Kidney capillary endothelial cell (primary cell): ENCODE data around the gene CD300H.
"Not testable (repeated sequence)": the region's sequence is repeated elsewhere in the genome, so short reads cannot be mapped to it uniquely, and the experiment has no call there.

ENCODE experiments used
- DNase-seq: peaks from one replicate; pipeline ENCODE4 v3.0.0-alpha.2; 2018; ENCODE audit warnings: low spot score

CD300H gene

DNA sequence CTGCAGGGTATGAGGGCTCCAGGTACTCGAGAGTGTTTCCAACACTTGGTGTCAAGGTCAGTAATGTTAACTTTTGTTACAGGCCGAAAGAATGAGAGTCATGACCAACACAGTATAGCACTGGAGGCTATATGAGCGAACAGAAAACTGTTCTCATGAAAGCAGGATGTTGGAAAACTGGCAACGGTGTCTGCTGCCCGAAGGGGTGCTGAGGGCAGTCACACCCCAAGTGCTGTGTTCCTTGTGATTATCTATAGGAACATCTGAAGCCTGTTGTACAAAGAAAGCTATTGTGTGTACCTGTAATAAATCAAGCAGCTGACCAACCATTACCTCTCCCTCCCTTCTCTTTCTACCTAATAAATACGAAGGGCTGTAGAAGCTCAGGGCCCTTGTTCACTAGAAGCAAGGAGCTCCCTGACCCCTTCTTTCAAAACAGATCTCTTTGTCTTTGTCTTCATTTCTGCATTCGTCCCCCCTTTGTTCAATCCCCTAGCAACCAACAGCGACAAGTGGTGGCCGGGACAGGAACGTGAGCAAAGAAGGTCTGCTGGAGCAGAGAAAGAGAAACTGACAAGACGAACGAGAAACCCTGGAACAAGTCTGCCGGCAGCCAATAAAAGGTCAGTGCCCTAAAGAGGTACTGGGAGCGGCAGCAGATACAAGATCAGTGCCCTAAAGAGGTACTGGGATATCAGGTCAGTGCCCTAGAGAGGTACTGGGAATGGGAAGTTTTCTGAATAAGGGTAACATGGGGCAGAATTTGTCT lies 17.2 kb upstream of the CD300H start:
- no peak for DNase-seq

DNA sequence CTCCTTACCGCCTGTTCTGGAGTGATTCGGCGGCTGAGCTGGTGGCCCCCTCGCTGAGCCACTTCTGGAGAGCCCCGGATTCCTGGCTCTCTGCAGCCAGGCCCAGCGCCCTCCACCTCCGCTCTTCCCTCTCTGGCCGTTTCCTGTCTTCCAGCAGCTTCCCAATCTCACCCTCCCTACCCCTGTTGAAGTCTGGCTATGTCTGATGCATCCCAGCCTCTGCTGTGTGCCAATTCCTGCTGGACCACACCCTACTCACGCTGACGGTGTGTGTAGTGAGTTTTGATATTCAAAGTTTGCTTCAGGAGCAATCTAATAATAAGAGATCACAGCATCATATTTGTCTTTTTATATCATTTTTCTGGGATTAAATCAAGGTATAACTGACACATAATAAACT lies 15.3 kb upstream of the CD300H start:
- DNase-seq: no peak

GRCh38 chr17:74579900-74580299 lies 12.6 kb upstream of the CD300H start:
- DNase-seq: no peak

- DNase-seq: no peak
Measured at GRCh38 chr17:74578979-74579378, 11.7 kb upstream of the CD300H start.

- no peak for DNase-seq
Measured at GRCh38 chr17:74574489-74575142, 7.3 kb upstream of the CD300H start.

DNA sequence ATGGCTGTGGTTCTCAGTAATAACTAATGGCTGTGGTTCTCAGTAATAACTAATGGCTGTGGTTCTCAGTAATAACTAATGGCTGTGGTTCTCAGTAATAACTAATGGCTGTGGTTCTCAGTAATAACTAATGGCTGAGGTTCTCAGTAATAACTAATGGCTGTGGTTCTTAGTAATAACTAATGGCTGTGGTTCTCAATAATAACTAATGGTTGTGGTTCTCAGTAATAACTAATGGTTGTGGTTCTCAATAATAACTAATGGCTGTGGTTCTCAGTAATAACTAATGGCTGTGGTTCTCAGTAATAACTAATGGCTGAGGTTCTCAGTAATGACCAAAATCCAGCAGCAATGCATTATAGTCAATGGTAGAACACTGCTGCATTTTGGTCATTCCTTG lies 6.3 kb upstream of the CD300H start:
- not testable (repeated sequence) for DNase-seq

- DNase-seq: no peak
Measured at GRCh38 chr17:74573169-74573568, 5.9 kb upstream of the CD300H start.

GRCh38 chr17:74571621-74572270 lies 4.4 kb upstream of the CD300H start:
- DNase-seq: no peak

GRCh38 chr17:74569020-74570003 lies 2.0 kb upstream of the CD300H start:
- DNase-seq: no peak

GRCh38 chr17:74568106-74568873 lies 981 bp upstream of the CD300H start:
- DNase-seq: no peak

GRCh38 chr17:74566132-74566753 lies 1.1 kb downstream of the CD300H start:
- DNase-seq: no peak

- no peak for DNase-seq
Measured at GRCh38 chr17:74565126-74565525, 2.2 kb downstream of the CD300H start.

DNA sequence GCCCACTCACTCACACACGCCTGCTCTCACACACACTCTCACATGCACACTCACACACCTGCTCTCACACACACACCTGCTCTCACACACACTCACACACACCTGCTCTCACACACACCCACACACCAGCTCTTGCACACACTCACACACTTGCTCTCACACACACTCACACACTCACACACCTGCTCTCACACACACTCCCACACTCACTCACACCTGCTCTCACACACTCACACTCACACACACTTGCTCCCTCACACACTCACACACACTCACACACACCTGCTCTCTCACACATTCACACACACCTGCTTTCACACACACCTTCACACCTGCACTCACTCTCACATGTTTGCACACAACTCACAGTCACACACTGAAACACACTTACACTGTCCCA lies 4.0 kb downstream of the CD300H start:
- no peak for DNase-seq

DNA sequence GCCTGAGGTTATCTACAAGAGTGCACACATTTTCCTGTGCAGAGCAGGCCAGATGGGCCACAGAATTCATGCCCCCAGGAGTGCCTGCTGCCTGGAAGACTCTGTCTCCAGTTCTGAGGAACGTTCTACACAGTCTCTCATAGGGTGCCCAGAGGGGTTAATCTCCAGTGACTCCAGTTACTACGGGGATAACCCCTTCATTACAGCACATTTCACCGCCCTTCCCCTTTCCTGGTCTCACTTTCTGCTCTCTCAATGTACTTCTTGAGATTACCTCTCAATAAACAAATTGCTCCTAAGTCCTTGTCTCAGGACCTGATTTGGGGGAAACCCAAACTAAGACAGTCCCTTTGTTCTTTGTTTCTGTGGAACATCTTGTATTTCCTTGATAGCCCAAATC lies 5.7 kb downstream of the CD300H start:
- DNase-seq: no peak

DNA sequence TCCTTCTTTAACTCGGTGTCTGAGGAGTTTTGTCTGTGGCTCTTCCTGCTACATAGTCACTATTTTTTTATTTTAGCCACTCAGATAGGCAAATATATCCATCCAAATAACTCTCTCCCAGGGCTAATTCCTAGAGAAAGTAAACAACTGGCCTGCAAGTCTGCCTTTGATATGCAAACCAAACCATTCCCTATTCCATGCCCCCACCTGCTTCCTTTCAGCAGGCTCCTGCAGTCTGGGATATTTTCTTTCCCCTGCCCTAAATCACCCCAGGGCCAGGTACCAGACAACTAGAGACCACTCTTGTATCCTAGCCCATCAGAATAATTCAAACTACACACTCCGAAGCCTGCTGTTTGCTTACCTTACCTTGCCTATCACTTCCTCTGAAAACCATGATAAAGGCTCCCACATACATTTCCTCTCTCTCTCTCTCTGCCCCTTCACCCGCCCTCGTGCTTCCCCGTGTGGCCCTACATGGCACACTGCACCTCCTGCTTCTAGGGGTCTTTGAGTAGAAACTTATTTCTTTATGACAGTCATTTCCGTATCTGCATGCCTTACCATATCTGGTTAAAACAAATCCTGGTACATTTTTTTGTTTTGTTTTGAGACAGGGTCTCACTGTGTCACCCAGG lies 8.3 kb downstream of the CD300H start:
- no peak for DNase-seq

DNA sequence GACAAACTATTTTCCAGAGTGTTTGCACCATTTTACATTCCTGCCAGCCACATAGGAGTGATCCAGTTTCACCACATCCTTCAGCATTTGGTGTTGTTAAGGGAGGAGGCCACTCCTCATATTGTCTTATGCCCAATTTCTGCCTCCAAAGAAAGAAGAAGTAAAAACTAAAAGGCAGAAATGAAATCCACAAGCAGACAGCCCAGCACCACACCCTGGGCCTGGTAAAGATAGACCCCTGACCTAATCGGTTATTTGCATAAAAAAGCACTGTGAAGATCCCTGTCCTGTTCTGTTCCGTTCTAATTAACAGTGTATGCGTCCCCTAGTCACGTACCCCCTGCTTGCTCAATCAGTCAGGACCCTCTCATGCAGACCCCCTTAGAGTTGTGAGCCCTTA lies 8.9 kb downstream of the CD300H start:
- DNase-seq: not testable (repeated sequence)

GRCh38 chr17:74555427-74555940 lies 11.8 kb downstream of the CD300H start:
- no peak for DNase-seq

DNA sequence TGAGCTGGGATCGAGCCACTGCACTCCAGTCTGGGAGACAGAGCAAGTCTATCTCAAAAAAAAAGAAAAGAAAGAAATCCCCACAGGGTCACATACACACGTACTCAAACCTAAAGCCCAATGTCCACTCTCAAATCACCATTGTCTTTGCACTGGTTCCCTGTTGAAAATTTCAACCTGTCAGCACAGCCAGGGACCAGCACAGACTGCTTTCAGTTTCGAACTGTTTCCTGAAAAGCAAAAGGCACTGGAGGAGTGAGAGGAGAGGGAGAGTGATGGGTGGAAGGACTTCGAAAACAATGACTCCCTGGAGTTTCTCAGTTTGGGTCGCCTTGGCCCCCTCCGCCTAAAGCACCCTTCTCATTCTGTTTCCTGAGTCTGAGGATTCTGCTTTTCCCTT lies 12.4 kb downstream of the CD300H start:
- DNase-seq: no peak

DNA sequence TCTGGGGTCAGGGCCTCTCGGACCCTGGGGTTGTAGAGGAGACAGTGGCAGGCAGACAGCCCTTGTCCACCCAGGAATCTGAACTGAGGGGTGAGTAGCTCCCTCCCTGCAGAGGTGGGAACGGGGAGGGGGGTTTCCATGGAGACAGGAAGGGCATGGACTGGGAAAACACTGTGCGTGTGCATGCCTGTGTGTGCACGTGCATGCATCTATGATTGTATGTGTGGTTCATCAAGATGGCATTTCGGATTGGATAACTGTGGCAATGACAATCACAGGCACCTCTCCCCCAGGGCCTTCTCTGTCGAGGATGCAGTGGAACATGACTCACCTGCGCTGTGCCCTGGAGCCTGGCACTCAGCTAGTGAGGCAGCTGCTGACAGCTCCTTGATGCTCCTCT lies 15.3 kb downstream of the CD300H start:
- no peak for DNase-seq

DNA sequence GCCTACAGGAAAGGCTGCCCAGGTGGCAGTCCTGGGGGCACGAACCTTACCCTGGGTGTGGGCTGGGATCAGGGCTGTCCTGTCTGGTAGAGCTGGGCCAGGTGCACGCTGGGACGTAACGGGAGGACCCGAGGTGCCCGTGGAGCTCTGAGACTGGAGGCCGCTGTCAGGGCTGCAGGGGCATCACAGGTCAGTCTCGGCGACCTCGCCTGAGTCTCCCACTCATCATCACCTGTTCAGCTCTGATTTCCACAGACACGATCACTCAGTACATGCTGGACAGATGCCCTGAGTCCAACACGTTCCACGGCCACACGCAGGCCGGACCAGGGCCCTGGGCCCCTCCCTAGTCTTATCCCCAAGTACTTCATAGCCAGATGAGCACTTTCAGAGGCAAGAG lies 16.7 kb downstream of the CD300H start:
- no peak for DNase-seq
